H1 (cell line): ENCODE results near the gene LHPP. TPM values are rescaled to one million over a fixed set of nuclear protein-coding genes. Genes with fewer than 3 reads are reported as not detected.

Source experiments
- POLR2AphosphoS5 ChIP-seq: IDR thresholded peaks from 2 replicates; pipeline ENCODE4 v1.6.1; 2011; ENCODE audit warnings: low read depth, low read length
- polyA plus RNA-seq, 7 experiments: library from polyadenylated mRNA; depleted of rRNA in 3 of 7; stranded (reverse) in 5 of 7; unstranded in 2 of 7; fragments of >200 nt in 5 of 7; fragments of 200-250 nt in 2 of 7; gene quantifications; 1 replicate in 5 of 7; 2 replicates in 1 of 7; 4 replicates in 1 of 7; pipeline versions ENCODE4 v1.2.1 to v1.2.3, GENCODE V29; 2011 to 2013; ENCODE audit warnings: missing spikeins in 2 of 7, mixed read lengths in 2 of 7
- total RNA-seq: library from RNA; stranded (reverse); fragmentation: NEBNext Ultra II Directional; extraction: Animal tissue kit (Norgen Biotek cat#: 25700); gene quantifications from 2 replicates; pipeline ENCODE4 v1.2.1, GENCODE V29; 2021

The LHPP gene
- total and polyA plus RNA-seq, 2 of the 8 experiments (the other 6 are each of a cell fraction or from before 2014, with no cell fraction given): 26.0 to 45.0 TPM

DNA sequence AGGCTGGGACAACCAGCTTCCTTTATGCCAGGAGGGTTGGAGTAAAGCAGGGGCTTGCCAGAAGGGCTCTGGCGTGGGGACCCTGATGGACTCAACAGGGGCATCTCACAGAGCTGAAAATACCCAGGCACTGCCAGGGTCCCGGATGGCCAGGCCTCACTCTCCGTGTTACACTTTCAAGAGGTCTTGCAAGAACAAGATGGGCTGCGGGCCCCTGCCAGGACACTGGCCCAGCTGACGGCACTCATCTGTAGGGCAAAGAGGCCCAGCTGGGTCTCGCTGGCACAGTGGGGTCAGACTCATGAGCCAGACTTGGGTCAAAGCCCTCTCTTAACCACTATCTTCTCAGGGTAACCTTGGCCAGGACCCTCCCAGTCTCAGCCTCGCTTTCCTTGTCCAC lies 191.7 kb downstream of the LHPP start (continued):
- no peak for TF ChIP-seq POLR2AphosphoS5
